Measurements from ENCODE around the gene AFMID. TPM values are rescaled to one million over a fixed set of nuclear protein-coding genes. Genes with fewer than 3 reads are reported as not detected.

AFMID gene
- total RNA-seq, 4 donors from 2014 or later, result 16.5 to 44.3 (median 30.3) TPM

- Histone ChIP-seq H3K9me3 (no peaks in the 10 kb centered on the region), H3K4me1 (peaks cover 0 to 14% (median 8%) of the 10 kb centered on the region in 3 donors), H3K36me3 (no peaks in the 10 kb centered on the region), H3K4me3 (no peak overlapping the region), H3K27ac (no peak overlapping the region), H3K27me3 (peaks cover 0 to 2% (median 0%) of the 10 kb centered on the region in 4 donors)
- TF ChIP-seq POLR2A (IDR thresholded peaks at IDR 0.05) (no peak), CTCF (IDR thresholded peaks at IDR 0.05) (no peak)
- DNase-seq, result no peak
- WGBS, 2 donors, result 61 to 89% methylated on average over 2 to 6 of the region's 9 CpGs
- intact Hi-C loops (cut with DNase I), result no loop called here
These were observed 52.3 kb downstream of the AFMID start for GRCh38 chr17:78239489-78239931.

- intact Hi-C loops (cut with DNase I), result loop anchor here (10.0 kb wide), 1 partner anchor 125 kb away; no protein-coding TSS in a partner anchor
- H3K36me3 ChIP-seq, result no peaks in the 10 kb centered on the region
- H3K4me3 ChIP-seq, result no peak overlapping the region
- no peak for DNase-seq
- H3K27ac ChIP-seq, result no peak overlapping the region
- H3K27me3 ChIP-seq, result no peaks in the 10 kb centered on the region
- H3K9me3 ChIP-seq, result no peaks in the 10 kb centered on the region
- peaks cover 0 to 14% (median 8%) of the 10 kb centered on the region in 3 donors for H3K4me1 ChIP-seq
- 52 to 85% methylated on average over 2 to 6 of the region's 12 CpGs for WGBS, 2 donors
- no peak for TF ChIP-seq CTCF (IDR thresholded peaks at IDR 0.05)
- TF ChIP-seq POLR2A (IDR thresholded peaks at IDR 0.05), result no peak
These were observed 53.0 kb downstream of the AFMID start for GRCh38 chr17:78240012-78240655.

- DNase-seq, result no peak
- TF ChIP-seq CTCF (IDR thresholded peaks at IDR 0.05) (no peak), POLR2A (IDR thresholded peaks at IDR 0.05) (no peak)
- WGBS, 2 donors, result 85 to 94% methylated on average over 4 to 5 of the region's 9 CpGs
- Histone ChIP-seq H3K27ac (no peak overlapping the region), H3K36me3 (no peaks in the 10 kb centered on the region), H3K4me3 (no peak overlapping the region), H3K4me1 (peaks cover 0 to 14% (median 8%) of the 10 kb centered on the region in 3 donors), H3K27me3 (no peaks in the 10 kb centered on the region), H3K9me3 (no peaks in the 10 kb centered on the region)
- intact Hi-C loops (cut with DNase I), result loop anchor here (10.0 kb wide), 1 partner anchor 126 kb away; no protein-coding TSS in a partner anchor
These were observed 53.7 kb downstream of the AFMID start for GRCh38 chr17:78240839-78241238.

GRCh38 chr17:78241277-78242023 lies 54.3 kb downstream of the AFMID start:
- Histone ChIP-seq H3K4me3 (no peak overlapping the region), H3K27me3 (no peaks in the 10 kb centered on the region), H3K36me3 (no peaks in the 10 kb centered on the region), H3K27ac (no peak overlapping the region), H3K9me3 (no peaks in the 10 kb centered on the region), H3K4me1 (peaks cover 0 to 14% (median 8%) of the 10 kb centered on the region in 3 donors)
- no peak for DNase-seq
- TF ChIP-seq CTCF (IDR thresholded peaks at IDR 0.05) (no peak), POLR2A (IDR thresholded peaks at IDR 0.05) (no peak)
- WGBS, 2 donors, result 89 to 94% methylated on average over 6 to 11 of the region's 13 CpGs
- intact Hi-C loops (cut with DNase I), result loop anchor here (10.0 kb wide), 1 partner anchor 127 kb away; no protein-coding TSS in a partner anchor
